Ectodermal cell (in vitro differentiated cells): ENCODE measurements around the gene NAA11.

Experiments used
- H3K27ac ChIP-seq: 2 replicates; pipeline ENCODE4 v1.7.0; 2013; ENCODE audit warnings: mild to moderate bottlenecking, low read depth, low read length; ENCODE audit not compliant: insufficient read depth, poor library complexity, severe bottlenecking
- H3K27me3 ChIP-seq: 2 replicates; pipeline ENCODE4 v1.7.0; 2013; ENCODE audit warnings: mild to moderate bottlenecking, low read length; ENCODE audit not compliant: insufficient read depth, control insufficient read depth, poor library complexity, severe bottlenecking
- H3K36me3 ChIP-seq: one replicate; pipeline ENCODE4 v1.7.0; 2013; ENCODE audit warnings: low read length; ENCODE audit not compliant: control insufficient read depth, insufficient read depth
- H3K4me1 ChIP-seq: one replicate; pipeline ENCODE4 v1.7.0; 2013; ENCODE audit warnings: low read length; ENCODE audit not compliant: control insufficient read depth, insufficient read depth
- H3K4me3 ChIP-seq: 2 replicates; pipeline ENCODE4 v1.7.0; 2013; ENCODE audit warnings: low read depth, low read length, control low read depth; ENCODE audit not compliant: insufficient read depth
- H3K9me3 ChIP-seq: 2 replicates; pipeline ENCODE4 v1.7.0; 2013; ENCODE audit warnings: mild to moderate bottlenecking, low read length, moderate library complexity; ENCODE audit not compliant: control insufficient read depth
- WGBS, 2 experiments: methylation state at CpG; one replicate each; pipeline ENCODE4 v1.1.7; 2013; ENCODE audit warnings: missing lambda C conversion rate in 2 of 2; 5-methylcytosine and 5-hydroxymethylcytosine counted together

The NAA11 gene

GRCh38 chr4:79341893-79342653 lies 16.2 kb upstream of the NAA11 start:
- 93 to 99% methylated on average over 1 to 3 of the region's 3 CpGs for WGBS, 2 experiments
- Histone ChIP-seq H3K4me1 (no peaks in the 10 kb centered on the region), H3K27me3 (no peaks in the 10 kb centered on the region), H3K36me3 (no peaks in the 10 kb centered on the region), H3K27ac (no peak overlapping the region), H3K4me3 (no peak overlapping the region), H3K9me3 (no peaks in the 10 kb centered on the region)

GRCh38 chr4:79340568-79340967 lies 14.7 kb upstream of the NAA11 start:
- Histone ChIP-seq H3K27me3 (no peaks in the 10 kb centered on the region), H3K27ac (no peak overlapping the region), H3K36me3 (no peaks in the 10 kb centered on the region), H3K4me3 (no peak overlapping the region), H3K4me1 (no peaks in the 10 kb centered on the region), H3K9me3 (no peaks in the 10 kb centered on the region)
- WGBS, 2 experiments = 88 to 91% methylated on average over 2 of the region's 2 CpGs

- no peaks in the 10 kb centered on the region for H3K9me3 ChIP-seq
These were observed 12.3 kb upstream of the NAA11 start for GRCh38 chr4:79338148-79338547.

GRCh38 chr4:79334783-79335182 lies 8.9 kb upstream of the NAA11 start:
- Histone ChIP-seq H3K27me3 (no peaks in the 10 kb centered on the region), H3K27ac (no peak overlapping the region), H3K9me3 (no peaks in the 10 kb centered on the region), H3K4me3 (no peak overlapping the region), H3K36me3 (no peaks in the 10 kb centered on the region), H3K4me1 (no peaks in the 10 kb centered on the region)
- WGBS, 2 experiments = 94 to 100% methylated on average over 1 of the region's 1 CpG

More at GRCh38 chr4:79338148-79338547, 12.3 kb upstream of the NAA11 start:
- Histone ChIP-seq H3K36me3 (no peaks in the 10 kb centered on the region), H3K4me1 (no peaks in the 10 kb centered on the region), H3K27ac (no peak overlapping the region), H3K27me3 (no peaks in the 10 kb centered on the region), H3K4me3 (no peak overlapping the region)

- WGBS, 2 experiments = 100% methylated on average over 1 of the region's 4 CpGs; no CpG with 5 or more reads in 1 of the 2 experiments
- no peak overlapping the region for H3K4me3 ChIP-seq
- H3K27ac ChIP-seq = no peak overlapping the region
- no peaks in the 10 kb centered on the region for H3K27me3 ChIP-seq
- no peaks in the 10 kb centered on the region for H3K4me1 ChIP-seq
- no peaks in the 10 kb centered on the region for H3K9me3 ChIP-seq
- no peaks in the 10 kb centered on the region for H3K36me3 ChIP-seq
These were observed 8.5 kb upstream of the NAA11 start for GRCh38 chr4:79334341-79334740.

GRCh38 chr4:79331126-79331876 lies 5.4 kb upstream of the NAA11 start:
- no peak overlapping the region for H3K4me3 ChIP-seq
- no peaks in the 10 kb centered on the region for H3K27me3 ChIP-seq
- 88 to 91% methylated on average over 2 of the region's 2 CpGs for WGBS, 2 experiments
- H3K9me3 ChIP-seq = no peaks in the 10 kb centered on the region
- no peaks in the 10 kb centered on the region for H3K36me3 ChIP-seq
- no peak overlapping the region for H3K27ac ChIP-seq
- no peaks in the 10 kb centered on the region for H3K4me1 ChIP-seq

- Histone ChIP-seq H3K27ac (no peak overlapping the region), H3K4me3 (no peak overlapping the region), H3K9me3 (no peaks in the 10 kb centered on the region), H3K36me3 (no peaks in the 10 kb centered on the region), H3K4me1 (no peaks in the 10 kb centered on the region), H3K27me3 (no peaks in the 10 kb centered on the region)
- 94 to 99% methylated on average over 2 of the region's 2 CpGs for WGBS, 2 experiments
These were observed 4.9 kb upstream of the NAA11 start for GRCh38 chr4:79330720-79331119.

- Histone ChIP-seq H3K27ac (no peak overlapping the region), H3K9me3 (no peaks in the 10 kb centered on the region), H3K4me1 (no peaks in the 10 kb centered on the region), H3K36me3 (no peaks in the 10 kb centered on the region), H3K4me3 (no peak overlapping the region), H3K27me3 (no peaks in the 10 kb centered on the region)
- WGBS, 2 experiments = 95 to 96% methylated on average over 12 of the region's 12 CpGs
These were observed 425 bp downstream of the NAA11 start for GRCh38 chr4:79325436-79325835.

- WGBS, 2 experiments = 97 to 100% methylated on average over 2 to 4 of the region's 4 CpGs
- Histone ChIP-seq H3K4me3 (no peak overlapping the region), H3K27me3 (no peaks in the 10 kb centered on the region), H3K9me3 (no peaks in the 10 kb centered on the region), H3K27ac (no peak overlapping the region), H3K36me3 (no peaks in the 10 kb centered on the region), H3K4me1 (no peaks in the 10 kb centered on the region)
These were observed 5.9 kb downstream of the NAA11 start for GRCh38 chr4:79319975-79320374.

- no peaks in the 10 kb centered on the region for H3K4me1 ChIP-seq
- H3K36me3 ChIP-seq = no peaks in the 10 kb centered on the region
- no peaks in the 10 kb centered on the region for H3K27me3 ChIP-seq
- no peaks in the 10 kb centered on the region for H3K9me3 ChIP-seq
- H3K4me3 ChIP-seq = no peak overlapping the region
- H3K27ac ChIP-seq = no peak overlapping the region
These were observed 8.2 kb downstream of the NAA11 start for GRCh38 chr4:79317711-79318110.
